Mesothelial cell of epicardium (in vitro differentiated cells): ENCODE data around the gene PNPLA7. TPM values are rescaled to one million over a fixed set of nuclear protein-coding genes. Genes with fewer than 3 reads are reported as not detected.
"Not testable (repeated sequence)": the region's sequence is repeated elsewhere in the genome, so short reads cannot be mapped to it uniquely, and the experiment has no call there.

Experiments
- DNase-seq, 2 experiments: peaks; one replicate each; pipeline ENCODE4 v3.0.0; 2021; ENCODE audit warnings: low spot score in 2 of 2; ENCODE audit not compliant: unreplicated experiment in 2 of 2
- H3K27ac Mint-ChIP-seq: 2 replicates; pipeline ENCODE4 v1.8.0; 2021; ENCODE audit warnings: mixed read lengths
- H3K27me3 Mint-ChIP-seq: 2 replicates; pipeline ENCODE4 v1.8.0; 2021; ENCODE audit warnings: low read depth, mixed read lengths
- H3K36me3 Mint-ChIP-seq: 2 replicates; pipeline ENCODE4 v1.8.0; 2021; ENCODE audit warnings: mixed read lengths
- H3K4me1 Mint-ChIP-seq: 2 replicates; pipeline ENCODE4 v1.8.0; 2021; ENCODE audit warnings: mixed read lengths
- H3K4me3 Mint-ChIP-seq: 2 replicates; pipeline ENCODE4 v1.8.0; 2021; ENCODE audit warnings: mild to moderate bottlenecking, moderate library complexity, mixed read lengths
- H3K9me3 Mint-ChIP-seq: 2 replicates; pipeline ENCODE4 v1.8.0; 2021; ENCODE audit warnings: mixed read lengths
- CTCF ChIP-seq: fragments of 200-600 bp; sonication (generic); IDR thresholded peaks from one replicate; pipeline ENCODE4 v1.5.0; 2021; ENCODE audit warnings: antibody characterized with exemption; ENCODE audit not compliant: unreplicated experiment
- total RNA-seq: library from RNA; stranded (reverse); gene quantifications from 3 replicates; pipeline ENCODE4 v1.2.1, GENCODE V29; 2021

Gene PNPLA7
- total RNA-seq, 1 donor from 2014 or later: 5.7 TPM

- no peak for DNase-seq
- peaks cover 20% of the 10 kb centered on the region for H3K36me3 Mint-ChIP-seq
- TF ChIP-seq CTCF: no peak
- H3K4me1 Mint-ChIP-seq: peaks cover 15% of the 10 kb centered on the region
- no peak overlapping the region for H3K27ac Mint-ChIP-seq
- no peak overlapping the region for H3K4me3 Mint-ChIP-seq
- no peaks in the 10 kb centered on the region for H3K9me3 Mint-ChIP-seq
- no peaks in the 10 kb centered on the region for H3K27me3 Mint-ChIP-seq
Observed at GRCh38 chr9:137574192-137574591, 24.0 kb upstream of the PNPLA7 start.

- no peak overlapping the region for H3K27ac Mint-ChIP-seq
- H3K36me3 Mint-ChIP-seq: peaks cover 20% of the 10 kb centered on the region
Observed at GRCh38 chr9:137570566-137570965, 20.4 kb upstream of the PNPLA7 start.

GRCh38 chr9:137569609-137570203 is 19.5 kb upstream of the PNPLA7 start:
- H3K4me3 Mint-ChIP-seq: no peak overlapping the region
- peaks cover 16% of the 10 kb centered on the region for H3K36me3 Mint-ChIP-seq
- no peaks in the 10 kb centered on the region for H3K27me3 Mint-ChIP-seq
- no peak for TF ChIP-seq CTCF
- no peaks in the 10 kb centered on the region for H3K4me1 Mint-ChIP-seq
- DNase-seq: no peak
- no peak overlapping the region for H3K27ac Mint-ChIP-seq
- no peaks in the 10 kb centered on the region for H3K9me3 Mint-ChIP-seq

More at GRCh38 chr9:137570566-137570965, 20.4 kb upstream of the PNPLA7 start:
- H3K4me3 Mint-ChIP-seq: no peak overlapping the region
- no peak for DNase-seq
- H3K4me1 Mint-ChIP-seq: no peaks in the 10 kb centered on the region
- H3K27me3 Mint-ChIP-seq: no peaks in the 10 kb centered on the region
- TF ChIP-seq CTCF: no peak
- H3K9me3 Mint-ChIP-seq: no peaks in the 10 kb centered on the region

- H3K4me3 Mint-ChIP-seq, H3K27me3 Mint-ChIP-seq, H3K4me1 Mint-ChIP-seq, DNase-seq, H3K27ac Mint-ChIP-seq, H3K9me3 Mint-ChIP-seq: not testable (repeated sequence)
- peaks cover 25% of the 10 kb centered on the region for H3K36me3 Mint-ChIP-seq
Observed at GRCh38 chr9:137568445-137568844, 18.2 kb upstream of the PNPLA7 start.

- Mint-ChIP-seq H3K4me3 (no peak overlapping the region), H3K27me3 (no peaks in the 10 kb centered on the region), H3K9me3 (peaks cover under 1% of the 10 kb centered on the region), H3K27ac (no peak overlapping the region), H3K4me1 (no peaks in the 10 kb centered on the region), H3K36me3 (peaks cover 27% of the 10 kb centered on the region)
- DNase-seq: no peak
- TF ChIP-seq CTCF: no peak
Observed at GRCh38 chr9:137564817-137565411, 14.7 kb upstream of the PNPLA7 start.

GRCh38 chr9:137564134-137564533 is 13.9 kb upstream of the PNPLA7 start:
- Mint-ChIP-seq H3K9me3 (peaks cover 5% of the 10 kb centered on the region), H3K36me3 (peaks cover 32% of the 10 kb centered on the region), H3K4me1 (no peaks in the 10 kb centered on the region), H3K27ac (no peak overlapping the region), H3K4me3 (no peak overlapping the region), H3K27me3 (no peaks in the 10 kb centered on the region)
- TF ChIP-seq CTCF: no peak
- DNase-seq: no peak
